Calu3 (cell line): ENCODE results near the gene CELA2A. TPM values are rescaled to one million over a fixed set of nuclear protein-coding genes. Genes with fewer than 3 reads are reported as not detected.

Experiments used
- BruUV-seq: library from RNA; stranded (reverse); fragments of 400-500 nt; replicated peaks from 2 replicates; lab custom pipeline; 2021; lab: Mats Ljungman, UMichigan
- CTCF ChIA-PET: fragments of 300-600 bp; sonication (Branson Sonifier 250); formaldehyde crosslinking; loops from one replicate; lab custom pipeline; 2022; ENCODE audit warnings: antibody characterized with exemption; lab: Charles Lee
- DNase-seq: peaks from one replicate; pipeline ENCODE4 v3.0.0; 2022
- H3K27ac Mint-ChIP-seq: one replicate; pipeline ENCODE4 v1.8.0; 2022; ENCODE audit warnings: mixed read lengths; ENCODE audit not compliant: unreplicated experiment
- H3K27me3 Mint-ChIP-seq: one replicate; pipeline ENCODE4 v1.8.0; 2022; ENCODE audit warnings: mixed read lengths; ENCODE audit not compliant: unreplicated experiment
- H3K36me3 Mint-ChIP-seq: one replicate; pipeline ENCODE4 v1.8.0; 2022; ENCODE audit warnings: mild to moderate bottlenecking, moderate library complexity, mixed read lengths; ENCODE audit not compliant: insufficient read depth, unreplicated experiment
- H3K4me1 Mint-ChIP-seq: one replicate; pipeline ENCODE4 v1.8.0; 2022; ENCODE audit warnings: mild to moderate bottlenecking, low read depth, mixed read lengths; ENCODE audit not compliant: unreplicated experiment
- H3K4me3 Mint-ChIP-seq: one replicate; pipeline ENCODE4 v1.8.0; 2022; ENCODE audit warnings: mild to moderate bottlenecking, low read depth, moderate library complexity, mixed read lengths; ENCODE audit not compliant: unreplicated experiment
- H3K9me3 Mint-ChIP-seq: one replicate; pipeline ENCODE4 v1.8.0; 2022; ENCODE audit warnings: low read depth, mixed read lengths; ENCODE audit not compliant: unreplicated experiment
- CTCF ChIP-seq: fragments of 200-600 bp; IDR thresholded peaks from one replicate; pipeline ENCODE4 v1.8.0; 2022; ENCODE audit warnings: antibody characterized with exemption; ENCODE audit not compliant: unreplicated experiment
- intact Hi-C: fragments of 100-400 bp; cut with micrococcal nuclease; formaldehyde crosslinking; loops from one replicate; pipeline ENCODE4 v1.10.0; 2022; ENCODE audit not compliant: unreplicated experiment
- total RNA-seq: library from RNA; stranded (reverse); gene quantifications from 2 replicates; pipeline ENCODE4 v1.2.3, GENCODE V29; 2022

Gene CELA2A
- total RNA-seq, 1 experiment from 2014 or later = not detected

GRCh38 chr1:15448877-15449462, 7.6 kb upstream of the CELA2A start:
- intact Hi-C loops = no loop called here

GRCh38 chr1:15449567-15449966, 7.0 kb upstream of the CELA2A start:
- H3K4me3 Mint-ChIP-seq = no peak overlapping the region
- peaks cover 27% of the 10 kb centered on the region for H3K27me3 Mint-ChIP-seq
- BruUV-seq = no TSS peak

More at GRCh38 chr1:15448877-15449462, 7.6 kb upstream of the CELA2A start:
- Mint-ChIP-seq H3K27me3 (peaks cover 27% of the 10 kb centered on the region), H3K4me1 (no peaks in the 10 kb centered on the region), H3K27ac (no peak overlapping the region), H3K4me3 (no peak overlapping the region), H3K9me3 (no peaks in the 10 kb centered on the region), H3K36me3 (no peaks in the 10 kb centered on the region)
- CTCF ChIA-PET = no interaction called here
- TF ChIP-seq CTCF = no peak
- DNase-seq = no peak
- no TSS peak for BruUV-seq

GRCh38 chr1:15451014-15451722, 5.4 kb upstream of the CELA2A start:
- no peaks in the 10 kb centered on the region for H3K36me3 Mint-ChIP-seq
- TF ChIP-seq CTCF = no peak
- intact Hi-C loops = no loop called here
- no peak for DNase-seq
- H3K9me3 Mint-ChIP-seq = no peaks in the 10 kb centered on the region
- no peak overlapping the region for H3K27ac Mint-ChIP-seq
- CTCF ChIA-PET = no interaction called here
- H3K4me1 Mint-ChIP-seq = no peaks in the 10 kb centered on the region
- no TSS peak for BruUV-seq
- H3K4me3 Mint-ChIP-seq = no peak overlapping the region
- H3K27me3 Mint-ChIP-seq = peaks cover 15% of the 10 kb centered on the region

More at GRCh38 chr1:15449567-15449966, 7.0 kb upstream of the CELA2A start:
- Mint-ChIP-seq H3K9me3 (no peaks in the 10 kb centered on the region), H3K27ac (no peak overlapping the region), H3K4me1 (no peaks in the 10 kb centered on the region), H3K36me3 (no peaks in the 10 kb centered on the region)
- no peak for TF ChIP-seq CTCF
- CTCF ChIA-PET = no interaction called here
- no peak for DNase-seq
- intact Hi-C loops = no loop called here

GRCh38 chr1:15452216-15452615, 4.3 kb upstream of the CELA2A start:
- Mint-ChIP-seq H3K4me1 (no peaks in the 10 kb centered on the region), H3K36me3 (no peaks in the 10 kb centered on the region), H3K27me3 (peaks cover 5% of the 10 kb centered on the region), H3K27ac (no peak overlapping the region), H3K9me3 (no peaks in the 10 kb centered on the region), H3K4me3 (no peak overlapping the region)
- TF ChIP-seq CTCF = no peak
- CTCF ChIA-PET = no interaction called here
- no TSS peak for BruUV-seq
- intact Hi-C loops = no loop called here
- DNase-seq = no peak
